ENCODE measurements around the gene GABRB2. TPM values are rescaled to one million over a fixed set of nuclear protein-coding genes. Genes with fewer than 3 reads are reported as not detected.

The GABRB2 gene
- total and polyA plus RNA-seq, 8 donors: 0.05 to 0.41 (median 0.17) TPM; not detected in 3

DNA sequence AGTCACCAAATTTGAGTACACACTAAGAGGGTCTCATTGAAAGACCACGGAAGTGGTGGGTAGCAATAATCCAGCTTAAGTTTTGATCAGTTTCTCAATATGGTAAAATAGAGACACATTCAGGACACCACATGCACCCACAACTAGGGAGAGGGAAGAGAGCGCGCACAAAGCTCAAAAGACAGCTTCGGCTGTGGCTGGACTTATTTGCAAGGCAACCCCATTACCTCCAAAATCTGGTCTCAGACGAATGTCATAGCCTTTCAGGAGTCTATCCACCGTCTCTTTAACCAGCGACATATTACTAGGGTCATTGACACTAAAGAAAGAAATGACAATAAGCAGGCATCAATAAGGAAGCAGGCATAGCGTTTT is 443 bp downstream of the GABRB2 start:
- no peak for ATAC-seq
- H3K4me1 ChIP-seq: peaks cover 0 to 9% (median 0%) of the 10 kb centered on the region in 3 donors
- H3K9me3 ChIP-seq: no peaks in the 10 kb centered on the region
- FAIRE-seq: no peak
- H3K36me3 ChIP-seq: no peaks in the 10 kb centered on the region
- DNase-seq: no peak
- H3K27me3 ChIP-seq: no peaks in the 10 kb centered on the region
- intact Hi-C loops (cut with DNase I): no loop called here
- 9 to 18% methylated on average over 8 of the region's 8 CpGs for WGBS, 2 donors
- H3K4me3 ChIP-seq: peak overlapping the region in 1 of 4 donors; percentile 53
- TF ChIP-seq, protein P1, sequence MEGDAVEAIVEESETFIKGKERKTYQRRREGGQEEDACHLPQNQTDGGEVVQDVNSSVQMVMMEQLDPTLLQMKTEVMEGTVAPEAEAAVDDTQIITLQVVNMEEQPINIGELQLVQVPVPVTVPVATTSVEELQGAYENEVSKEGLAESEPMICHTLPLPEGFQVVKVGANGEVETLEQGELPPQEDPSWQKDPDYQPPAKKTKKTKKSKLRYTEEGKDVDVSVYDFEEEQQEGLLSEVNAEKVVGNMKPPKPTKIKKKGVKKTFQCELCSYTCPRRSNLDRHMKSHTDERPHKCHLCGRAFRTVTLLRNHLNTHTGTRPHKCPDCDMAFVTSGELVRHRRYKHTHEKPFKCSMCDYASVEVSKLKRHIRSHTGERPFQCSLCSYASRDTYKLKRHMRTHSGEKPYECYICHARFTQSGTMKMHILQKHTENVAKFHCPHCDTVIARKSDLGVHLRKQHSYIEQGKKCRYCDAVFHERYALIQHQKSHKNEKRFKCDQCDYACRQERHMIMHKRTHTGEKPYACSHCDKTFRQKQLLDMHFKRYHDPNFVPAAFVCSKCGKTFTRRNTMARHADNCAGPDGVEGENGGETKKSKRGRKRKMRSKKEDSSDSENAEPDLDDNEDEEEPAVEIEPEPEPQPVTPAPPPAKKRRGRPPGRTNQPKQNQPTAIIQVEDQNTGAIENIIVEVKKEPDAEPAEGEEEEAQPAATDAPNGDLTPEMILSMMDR (IDR thresholded peaks at IDR 0.05): no peak
- H3K27ac ChIP-seq: no peak overlapping the region

DNA sequence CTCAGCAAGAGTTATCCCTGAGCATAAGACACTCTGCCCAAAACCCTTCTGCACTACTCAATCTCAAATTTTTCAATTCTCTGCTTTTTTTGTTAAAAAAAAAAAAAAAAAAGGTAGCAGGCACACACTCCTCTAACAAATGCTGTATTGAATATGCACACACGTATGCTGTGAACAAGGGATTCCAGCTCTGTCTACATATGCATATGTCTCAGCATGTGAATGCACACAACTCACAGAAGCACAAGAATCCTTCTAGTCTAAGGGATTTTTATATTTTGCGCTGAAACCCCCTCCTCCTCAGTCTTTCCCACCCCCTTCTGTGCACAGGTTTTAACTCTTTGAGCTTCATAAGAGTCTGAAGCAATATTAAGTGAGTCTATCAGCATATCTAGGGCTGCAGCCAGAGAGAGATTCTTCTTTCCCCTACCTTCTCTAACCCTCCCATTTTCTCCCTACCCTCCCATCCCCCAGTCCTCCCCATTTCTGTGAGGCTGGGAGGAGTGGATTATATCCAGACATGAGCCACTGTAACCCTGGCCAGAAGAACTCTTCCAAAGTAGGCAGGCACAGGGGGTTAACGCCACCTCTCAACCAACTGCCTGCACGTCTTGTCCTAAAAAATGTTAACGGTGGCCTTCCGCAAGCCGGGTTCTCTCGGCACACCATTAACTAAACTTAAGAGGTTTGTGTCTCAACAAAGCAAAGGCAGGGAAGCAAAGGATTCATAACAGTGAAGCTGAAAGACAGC is 1.0 kb downstream of the GABRB2 start:
- DNase-seq (no peak), FAIRE-seq (no peak), ATAC-seq (no peak)
- 29 to 36% methylated on average over 8 of the region's 8 CpGs for WGBS, 2 donors
- no peaks in the 10 kb centered on the region for H3K27me3 ChIP-seq
- H3K27ac ChIP-seq: no peak overlapping the region
- peaks cover 0 to 9% (median 0%) of the 10 kb centered on the region in 3 donors for H3K4me1 ChIP-seq
- H3K4me3 ChIP-seq: no peak overlapping the region
- H3K36me3 ChIP-seq: no peaks in the 10 kb centered on the region
- no peaks in the 10 kb centered on the region for H3K9me3 ChIP-seq
- TF ChIP-seq, protein P1 (IDR thresholded peaks at IDR 0.05): no peak
- intact Hi-C loops (cut with DNase I): no loop called here

DNA sequence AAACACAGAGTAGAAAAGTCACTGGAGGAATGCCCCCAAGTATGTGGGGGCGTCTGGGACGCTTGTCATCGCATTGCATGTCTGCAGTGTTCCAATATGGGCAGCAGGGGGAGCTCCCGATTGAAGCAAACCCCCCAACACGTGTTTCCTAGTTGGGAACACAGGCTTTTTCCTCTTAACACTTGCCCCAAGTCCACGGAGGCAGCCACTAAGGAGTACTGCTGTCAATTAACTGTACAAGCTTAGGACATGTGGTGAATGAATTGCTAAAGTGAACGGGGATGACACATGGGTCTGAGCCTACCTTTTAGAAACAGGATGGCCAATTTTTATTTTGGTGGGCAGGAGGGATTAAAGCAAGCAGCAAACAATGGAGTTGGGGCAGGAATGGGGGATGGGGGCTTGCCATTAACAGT is 2.2 kb downstream of the GABRB2 start:
- intact Hi-C loops (cut with DNase I): no loop called here
- no peak overlapping the region for H3K4me3 ChIP-seq
- peaks cover 0 to 9% (median 0%) of the 10 kb centered on the region in 3 donors for H3K4me1 ChIP-seq
- 3% methylated on average over 7 of the region's 7 CpGs for WGBS, 2 donors
- peak in 5 of 6 donors; percentile 21 to 67 (median 38) for DNase-seq
- H3K36me3 ChIP-seq: no peaks in the 10 kb centered on the region
- H3K27me3 ChIP-seq: no peaks in the 10 kb centered on the region
- H3K9me3 ChIP-seq: no peaks in the 10 kb centered on the region
- peak in 3 of 4 donors; percentile 64 to 71 (median 70) for ATAC-seq
- no peak overlapping the region for H3K27ac ChIP-seq
- no peak for FAIRE-seq
- TF ChIP-seq, protein P1 (IDR thresholded peaks at IDR 0.05): peak; percentile 66 to 83 (median 68)

DNA sequence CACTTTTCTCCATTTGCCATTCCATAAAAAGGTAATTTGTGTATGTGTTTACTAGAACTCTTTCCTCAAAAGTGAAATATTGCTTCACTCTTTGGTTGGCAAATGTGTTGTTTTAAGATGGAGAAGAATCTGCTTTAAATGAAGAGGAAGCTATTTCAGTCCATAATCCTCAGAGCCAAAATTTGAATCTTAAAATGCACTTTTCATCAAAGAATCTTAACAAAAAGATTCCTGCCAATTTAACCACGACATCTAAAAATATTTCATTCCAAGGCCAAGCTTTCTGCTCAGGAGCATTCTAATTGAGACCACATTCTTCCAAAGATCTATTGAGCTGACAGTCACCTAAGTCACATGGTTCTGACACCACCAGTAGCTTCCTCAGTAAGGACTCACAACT is 7.5 kb downstream of the GABRB2 start:
- H3K27me3 ChIP-seq: no peaks in the 10 kb centered on the region
- H3K4me1 ChIP-seq: no peaks in the 10 kb centered on the region
- H3K36me3 ChIP-seq: no peaks in the 10 kb centered on the region
- no peak for FAIRE-seq
- H3K9me3 ChIP-seq: no peaks in the 10 kb centered on the region
- 40 to 41% methylated on average over 1 of the region's 1 CpG for WGBS, 2 donors
- no peak for ATAC-seq
- no peak overlapping the region for H3K27ac ChIP-seq
- intact Hi-C loops (cut with DNase I): no loop called here
- H3K4me3 ChIP-seq: no peak overlapping the region
- TF ChIP-seq, protein P1 (IDR thresholded peaks at IDR 0.05): no peak
- DNase-seq: no peak

DNA sequence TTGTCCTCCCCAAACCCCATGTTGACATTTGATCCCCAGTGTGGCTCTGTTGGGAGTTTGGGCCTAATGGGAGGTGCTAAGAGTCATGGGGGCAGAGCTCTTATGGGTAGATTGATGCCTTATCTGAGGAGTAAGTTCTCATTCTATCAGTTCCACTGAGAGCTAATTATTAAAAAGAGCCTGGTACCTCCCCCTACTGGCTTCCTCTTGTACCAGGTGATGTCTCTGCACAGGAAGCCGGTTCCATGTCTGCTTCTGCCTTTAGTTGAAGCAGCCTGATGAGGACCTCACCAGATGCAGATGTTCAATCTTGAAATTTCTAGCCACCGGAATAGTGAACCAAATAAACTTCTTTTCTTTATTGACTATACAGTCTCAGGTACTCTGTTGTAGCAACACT is 10.8 kb downstream of the GABRB2 start:
- H3K27me3 ChIP-seq: no peaks in the 10 kb centered on the region
- H3K4me3 ChIP-seq: no peak overlapping the region
- intact Hi-C loops (cut with DNase I): no loop called here
- DNase-seq (peak in 1 of 6 donors; percentile 3), ATAC-seq (peak in 3 of 4 donors; percentile 36 to 40 (median 37)), FAIRE-seq (no peak)
- H3K4me1 ChIP-seq: no peaks in the 10 kb centered on the region
- no peaks in the 10 kb centered on the region for H3K9me3 ChIP-seq
- 53 to 72% methylated on average over 2 of the region's 2 CpGs for WGBS, 2 donors
- TF ChIP-seq, protein P1 (IDR thresholded peaks at IDR 0.05): no peak
- no peaks in the 10 kb centered on the region for H3K36me3 ChIP-seq
- no peak overlapping the region for H3K27ac ChIP-seq

Measured in pancreas (tissue), 10 donors.